Measurements from ENCODE around the gene EBF3.

DNA sequence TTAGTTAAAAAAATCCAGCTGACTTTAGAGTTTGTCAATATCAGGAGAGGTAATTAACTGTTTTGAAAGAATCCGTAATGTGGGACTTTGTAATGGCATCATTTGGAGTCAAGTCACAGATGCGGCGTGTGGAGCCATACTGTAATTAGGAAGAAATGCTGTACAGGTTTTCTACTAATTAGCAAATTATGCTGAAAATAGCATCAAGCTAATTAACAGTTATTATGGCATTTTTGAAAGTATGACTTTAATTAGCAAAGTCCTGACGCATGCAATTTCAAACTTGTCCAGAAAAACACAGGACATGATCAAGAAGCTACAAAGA is 68.3 kb downstream of the EBF3 start:
- TF ChIP-seq, protein P1, sequence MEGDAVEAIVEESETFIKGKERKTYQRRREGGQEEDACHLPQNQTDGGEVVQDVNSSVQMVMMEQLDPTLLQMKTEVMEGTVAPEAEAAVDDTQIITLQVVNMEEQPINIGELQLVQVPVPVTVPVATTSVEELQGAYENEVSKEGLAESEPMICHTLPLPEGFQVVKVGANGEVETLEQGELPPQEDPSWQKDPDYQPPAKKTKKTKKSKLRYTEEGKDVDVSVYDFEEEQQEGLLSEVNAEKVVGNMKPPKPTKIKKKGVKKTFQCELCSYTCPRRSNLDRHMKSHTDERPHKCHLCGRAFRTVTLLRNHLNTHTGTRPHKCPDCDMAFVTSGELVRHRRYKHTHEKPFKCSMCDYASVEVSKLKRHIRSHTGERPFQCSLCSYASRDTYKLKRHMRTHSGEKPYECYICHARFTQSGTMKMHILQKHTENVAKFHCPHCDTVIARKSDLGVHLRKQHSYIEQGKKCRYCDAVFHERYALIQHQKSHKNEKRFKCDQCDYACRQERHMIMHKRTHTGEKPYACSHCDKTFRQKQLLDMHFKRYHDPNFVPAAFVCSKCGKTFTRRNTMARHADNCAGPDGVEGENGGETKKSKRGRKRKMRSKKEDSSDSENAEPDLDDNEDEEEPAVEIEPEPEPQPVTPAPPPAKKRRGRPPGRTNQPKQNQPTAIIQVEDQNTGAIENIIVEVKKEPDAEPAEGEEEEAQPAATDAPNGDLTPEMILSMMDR (IDR thresholded peaks at IDR 0.05; ENCODE audit: borderline replicate concordance, extremely low read depth, low read length, poor library complexity, severe bottlenecking) = no peak
- TF ChIP-seq EZH2 (IDR thresholded peaks at IDR 0.05; ENCODE audit: borderline replicate concordance, low read depth, low read length, severe bottlenecking) = no peak
